HG03520 (cell line): ENCODE data around the gene HLX.

ENCODE experiments used
- ATAC-seq: cut with Tn5 transposase; IDR thresholded peaks from one replicate; pipeline ENCODE4 v1.9.1; 2021; ENCODE audit warnings: mild to moderate bottlenecking, moderate library complexity; ENCODE audit not compliant: unreplicated experiment

The HLX gene

GRCh38 chr1:220894025-220894923 is 15.0 kb downstream of the HLX start:
- ATAC-seq: no peak

- ATAC-seq: no peak
Measured at GRCh38 chr1:220894924-220895256, 15.6 kb downstream of the HLX start.

GRCh38 chr1:220895412-220895946 is 16.2 kb downstream of the HLX start:
- ATAC-seq: no peak

- no peak for ATAC-seq
Measured at GRCh38 chr1:220896092-220896491, 16.8 kb downstream of the HLX start.

GRCh38 chr1:220900842-220901241 is 21.6 kb downstream of the HLX start:
- no peak for ATAC-seq

GRCh38 chr1:220901881-220902280 is 22.6 kb downstream of the HLX start:
- no peak for ATAC-seq

GRCh38 chr1:220902916-220903315 is 23.7 kb downstream of the HLX start:
- no peak for ATAC-seq

- no peak for ATAC-seq
Measured at GRCh38 chr1:220904876-220905275, 25.6 kb downstream of the HLX start.

GRCh38 chr1:220905650-220906560 is 26.7 kb downstream of the HLX start:
- ATAC-seq: no peak

- ATAC-seq: no peak
Measured at GRCh38 chr1:220906561-220907334, 27.5 kb downstream of the HLX start.

GRCh38 chr1:220908757-220909156 is 29.5 kb downstream of the HLX start:
- ATAC-seq: no peak

GRCh38 chr1:220910021-220910420 is 30.8 kb downstream of the HLX start:
- no peak for ATAC-seq

- no peak for ATAC-seq
Measured at GRCh38 chr1:220914283-220915116, 35.3 kb downstream of the HLX start.

- ATAC-seq: no peak
Measured at GRCh38 chr1:220915117-220915440, 35.8 kb downstream of the HLX start.

- ATAC-seq: no peak
Measured at GRCh38 chr1:220915954-220916353, 36.7 kb downstream of the HLX start.

- ATAC-seq: no peak
Measured at GRCh38 chr1:220917101-220917500, 37.9 kb downstream of the HLX start.

GRCh38 chr1:220917535-220918209 is 38.4 kb downstream of the HLX start:
- no peak for ATAC-seq

- no peak for ATAC-seq
Measured at GRCh38 chr1:220918285-220918951, 39.2 kb downstream of the HLX start.

- no peak for ATAC-seq
Measured at GRCh38 chr1:220920967-220921366, 41.7 kb downstream of the HLX start.
